OCI-LY1 (cell line): Measurements from ENCODE around the gene GPI.

Experiments
- EZH2 ChIP-seq: fragments of 200-600 bp; sonication (generic), shearing (Covaris generic); IDR thresholded peaks from 2 replicates; pipeline ENCODE4 v1.8.0; 2017; ENCODE audit warnings: borderline replicate concordance, mixed run types, mild to moderate bottlenecking, antibody characterized with exemption, low read length, moderate library complexity, mixed read lengths
- TF ChIP-seq, protein P1 (sequence below): fragments of 200-600 bp; sonication (generic), shearing (Covaris generic); IDR thresholded peaks from 2 replicates; pipeline ENCODE4 v1.5.1; 2017; ENCODE audit warnings: mild to moderate bottlenecking, antibody characterized with exemption, low read length, moderate library complexity, mixed read lengths

GRCh38 chr19:34381399-34382251, 16.6 kb downstream of the GPI start:
- TF ChIP-seq, protein P1, sequence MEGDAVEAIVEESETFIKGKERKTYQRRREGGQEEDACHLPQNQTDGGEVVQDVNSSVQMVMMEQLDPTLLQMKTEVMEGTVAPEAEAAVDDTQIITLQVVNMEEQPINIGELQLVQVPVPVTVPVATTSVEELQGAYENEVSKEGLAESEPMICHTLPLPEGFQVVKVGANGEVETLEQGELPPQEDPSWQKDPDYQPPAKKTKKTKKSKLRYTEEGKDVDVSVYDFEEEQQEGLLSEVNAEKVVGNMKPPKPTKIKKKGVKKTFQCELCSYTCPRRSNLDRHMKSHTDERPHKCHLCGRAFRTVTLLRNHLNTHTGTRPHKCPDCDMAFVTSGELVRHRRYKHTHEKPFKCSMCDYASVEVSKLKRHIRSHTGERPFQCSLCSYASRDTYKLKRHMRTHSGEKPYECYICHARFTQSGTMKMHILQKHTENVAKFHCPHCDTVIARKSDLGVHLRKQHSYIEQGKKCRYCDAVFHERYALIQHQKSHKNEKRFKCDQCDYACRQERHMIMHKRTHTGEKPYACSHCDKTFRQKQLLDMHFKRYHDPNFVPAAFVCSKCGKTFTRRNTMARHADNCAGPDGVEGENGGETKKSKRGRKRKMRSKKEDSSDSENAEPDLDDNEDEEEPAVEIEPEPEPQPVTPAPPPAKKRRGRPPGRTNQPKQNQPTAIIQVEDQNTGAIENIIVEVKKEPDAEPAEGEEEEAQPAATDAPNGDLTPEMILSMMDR: no peak
- TF ChIP-seq EZH2: no peak
